ENCODE results near the gene HS3ST4. TPM values are rescaled to one million over a fixed set of nuclear protein-coding genes. Genes with fewer than 3 reads are reported as not detected.
"Not testable (repeated sequence)": the region's sequence is repeated elsewhere in the genome, so short reads cannot be mapped to it uniquely, and the experiment has no call there.

HS3ST4 gene
- total RNA-seq, 4 donors from 2014 or later, result 0.20 TPM; not detected in 3

- WGBS, 2 donors, result 82% methylated on average over 5 of the region's 5 CpGs
- no peak overlapping the region for H3K4me3 ChIP-seq
- H3K36me3 ChIP-seq, result no peaks in the 10 kb centered on the region
- TF ChIP-seq POLR2A (IDR thresholded peaks at IDR 0.05), result no peak
- TF ChIP-seq EP300 (IDR thresholded peaks at IDR 0.05), result no peak
- no peak for TF ChIP-seq CTCF (IDR thresholded peaks at IDR 0.05)
- no peaks in the 10 kb centered on the region for H3K27me3 ChIP-seq
- H3K9me3 ChIP-seq, result peaks cover 0 to 18% (median 0%) of the 10 kb centered on the region in 4 donors
- no peaks in the 10 kb centered on the region for H3K4me1 ChIP-seq
- no peak for DNase-seq (ENCODE audit: low spot score in 2 of 2)
- H3K27ac ChIP-seq, result no peak overlapping the region
These were observed 80.2 kb downstream of the HS3ST4 start for GRCh38 chr16:25771812-25772568.

- not testable (repeated sequence) for H3K36me3 ChIP-seq; DNase-seq (ENCODE audit: low spot score in 2 of 2); H3K27ac ChIP-seq; H3K4me3 ChIP-seq; H3K4me1 ChIP-seq; H3K27me3 ChIP-seq
- peaks cover 0 to 18% (median 0%) of the 10 kb centered on the region in 4 donors for H3K9me3 ChIP-seq
- 90 to 98% methylated on average over 2 of the region's 2 CpGs for WGBS, 2 donors
These were observed 84.5 kb downstream of the HS3ST4 start for GRCh38 chr16:25776214-25776613.

GRCh38 chr16:25783226-25783625 is 91.5 kb downstream of the HS3ST4 start:
- Histone ChIP-seq H3K27ac (no peak overlapping the region), H3K4me3 (no peak overlapping the region), H3K9me3 (no peaks in the 10 kb centered on the region), H3K4me1 (no peaks in the 10 kb centered on the region), H3K27me3 (no peaks in the 10 kb centered on the region), H3K36me3 (no peaks in the 10 kb centered on the region)
- TF ChIP-seq CTCF (IDR thresholded peaks at IDR 0.05), result no peak
- no peak for TF ChIP-seq POLR2A (IDR thresholded peaks at IDR 0.05)
- no peak for TF ChIP-seq EP300 (IDR thresholded peaks at IDR 0.05)
- WGBS, 2 donors, result 29 to 36% methylated on average over 1 of the region's 1 CpG
- DNase-seq (ENCODE audit: low spot score in 2 of 2), result no peak

GRCh38 chr16:25785361-25785760 is 93.6 kb downstream of the HS3ST4 start:
- no peak for DNase-seq (ENCODE audit: low spot score in 2 of 2)
- H3K4me1 ChIP-seq, result no peaks in the 10 kb centered on the region
- H3K4me3 ChIP-seq, result no peak overlapping the region
- no peaks in the 10 kb centered on the region for H3K27me3 ChIP-seq
- H3K27ac ChIP-seq, result no peak overlapping the region
- no peaks in the 10 kb centered on the region for H3K36me3 ChIP-seq
- H3K9me3 ChIP-seq, result no peaks in the 10 kb centered on the region
- TF ChIP-seq POLR2A (IDR thresholded peaks at IDR 0.05) (no peak), CTCF (IDR thresholded peaks at IDR 0.05) (no peak), EP300 (IDR thresholded peaks at IDR 0.05) (no peak)
- WGBS, 2 donors, result 48 to 62% methylated on average over 4 of the region's 4 CpGs

- no peak overlapping the region for H3K27ac ChIP-seq
- no peaks in the 10 kb centered on the region for H3K27me3 ChIP-seq
- no peak for DNase-seq (ENCODE audit: low spot score in 2 of 2)
- no peaks in the 10 kb centered on the region for H3K4me1 ChIP-seq
- H3K36me3 ChIP-seq, result no peaks in the 10 kb centered on the region
- no peak for TF ChIP-seq EP300 (IDR thresholded peaks at IDR 0.05)
- TF ChIP-seq POLR2A (IDR thresholded peaks at IDR 0.05), result no peak
- TF ChIP-seq CTCF (IDR thresholded peaks at IDR 0.05), result no peak
- WGBS, 2 donors, result 49 to 61% methylated on average over 4 of the region's 4 CpGs
- H3K4me3 ChIP-seq, result no peak overlapping the region
- H3K9me3 ChIP-seq, result no peaks in the 10 kb centered on the region
These were observed 95.0 kb downstream of the HS3ST4 start for GRCh38 chr16:25786748-25787147.

Data from tibial nerve (tissue), 4 donors.